B cell (primary cell): ENCODE data around the gene SHMT1. TPM values are rescaled to one million over a fixed set of nuclear protein-coding genes. Genes with fewer than 3 reads are reported as not detected.

Experiments used
- ATAC-seq: fragments of 200-7000 bp; cut with Tn5 transposase; one replicate; pipeline ENCODE4 v1.10.0; 2021; ENCODE audit warnings: low read depth, mild to moderate bottlenecking, moderate number of reproducible peaks, moderate library complexity
- CTCF ChIA-PET: fragments of 350-600 bp; sonication (Branson Sonifier 250); formaldehyde crosslinking; loops from one replicate; lab custom pipeline; 2021; ENCODE audit warnings: antibody characterized with exemption, inconsistent platforms; lab: Charles Lee
- POLR2A ChIA-PET: fragments of 350-600 bp; sonication (Branson Sonifier 250); formaldehyde crosslinking; loops from one replicate; lab custom pipeline; 2021; ENCODE audit warnings: antibody characterized with exemption; lab: Charles Lee
- DNase-seq: peaks from one replicate; pipeline ENCODE4 v3.0.0; 2013
- H2AFZ ChIP-seq: 2 replicates; pipeline ENCODE4 v1.6.1; 2012; ENCODE audit warnings: mild to moderate bottlenecking, low read depth, low read length; ENCODE audit not compliant: insufficient read depth, poor library complexity, severe bottlenecking
- H3K27ac ChIP-seq, 2 donors: 1 replicate in 1 of 2; 2 replicates in 1 of 2; pipeline ENCODE4 v1.5.1; 2012 to 2013; ENCODE audit warnings: low read length in 2 of 2, mild to moderate bottlenecking in 2 of 2, moderate library complexity in 1 of 2
- H3K27me3 ChIP-seq, 4 experiments: fragments of 200-600 bp in 1 of 4; sonication (generic) in 1 of 4; replicated peaks in 1 of 4; 1 replicate in 2 of 4; 2 replicates in 2 of 4; pipeline versions ENCODE4 v1.6.1 to v1.7.0; 2013 to 2016; ENCODE audit warnings: low read length in 3 of 4, mild to moderate bottlenecking in 2 of 4, mixed read lengths in 1 of 4, moderate library complexity in 1 of 4; ENCODE audit not compliant: insufficient read depth in 4 of 4, control insufficient read depth in 3 of 4; ENCODE audit errors: control extremely low read depth in 1 of 4
- H3K36me3 ChIP-seq, 2 experiments: replicated peaks in 1 of 2; 1 replicate in 1 of 2; 2 replicates in 1 of 2; pipeline versions ENCODE4 v1.6.1 to v1.7.1; 2013; ENCODE audit warnings: low read length in 1 of 2; ENCODE audit not compliant: insufficient read depth in 2 of 2, control insufficient read depth in 1 of 2; ENCODE audit errors: control extremely low read depth in 1 of 2, extremely low read depth in 1 of 2
- H3K4me1 ChIP-seq, 2 donors: fragments of 200-600 bp in 1 of 2; sonication (generic) in 1 of 2; 1 replicate in 1 of 2; 2 replicates in 1 of 2; pipeline versions ENCODE4 v1.5.1 to v1.6.1; 2013 to 2017; ENCODE audit warnings: low read length in 2 of 2; ENCODE audit not compliant: control insufficient read depth in 2 of 2, insufficient read depth in 2 of 2
- H3K4me2 ChIP-seq: replicated peaks from 2 replicates; pipeline ENCODE3; 2012; ENCODE audit warnings: mild to moderate bottlenecking, low read depth, low read length; ENCODE audit not compliant: poor library complexity, severe bottlenecking
- H3K4me3 ChIP-seq, 5 experiments: fragments of 200-600 bp in 1 of 5; sonication (generic) in 1 of 5; 1 replicate in 3 of 5; 2 replicates in 2 of 5; pipeline versions ENCODE4 v1.5.1 to v1.7.0; 2011 to 2016; ENCODE audit warnings: low read length in 4 of 5, mild to moderate bottlenecking in 4 of 5, low read depth in 2 of 5, control low read depth in 1 of 5, moderate library complexity in 1 of 5; ENCODE audit not compliant: insufficient read depth in 1 of 5; ENCODE audit errors: control extremely low read depth in 1 of 5, extremely low read depth in 1 of 5
- H3K79me2 ChIP-seq: fragments of 200-600 bp; sonication (generic); one replicate; pipeline ENCODE4 v1.6.0; 2016; ENCODE audit warnings: low read length; ENCODE audit not compliant: control insufficient read depth, insufficient read depth
- H3K9ac ChIP-seq: fragments of 200-600 bp; sonication (generic); 2 replicates; pipeline ENCODE4 v1.6.1; 2017; ENCODE audit warnings: mild to moderate bottlenecking, low read length, moderate library complexity
- H3K9me3 ChIP-seq, 3 donors: one replicate each; pipeline versions ENCODE4 v1.6.1 to v1.7.1; 2013; ENCODE audit warnings: low read length in 2 of 3; ENCODE audit not compliant: control insufficient read depth in 2 of 3, insufficient read depth in 1 of 3; ENCODE audit errors: control extremely low read depth in 1 of 3
- H4K20me1 ChIP-seq: 2 replicates; pipeline ENCODE4 v1.6.0; 2012; ENCODE audit warnings: mild to moderate bottlenecking, low read length; ENCODE audit not compliant: insufficient read depth, control insufficient read depth, poor library complexity, severe bottlenecking
- H3K27ac Mint-ChIP-seq: one replicate; pipeline ENCODE4 v1.8.0; 2021; ENCODE audit warnings: mixed read lengths
- H3K27me3 Mint-ChIP-seq: one replicate; pipeline ENCODE4 v1.8.0; 2021; ENCODE audit warnings: mixed read lengths
- H3K4me1 Mint-ChIP-seq: one replicate; pipeline ENCODE4 v1.8.0; 2021; ENCODE audit warnings: mixed read lengths
- H3K4me3 Mint-ChIP-seq: one replicate; pipeline ENCODE4 v1.8.0; 2021; ENCODE audit warnings: mixed read lengths
- H3K9me3 Mint-ChIP-seq: one replicate; pipeline ENCODE4 v1.8.0; 2022; ENCODE audit warnings: mixed read lengths; ENCODE audit not compliant: insufficient read depth
- EZH2 ChIP-seq: IDR thresholded peaks from 2 replicates; pipeline ENCODE4 v1.6.1; 2012; ENCODE audit warnings: borderline replicate concordance, low read depth, mild to moderate bottlenecking, moderate library complexity, low read length; ENCODE audit not compliant: insufficient read depth, poor library complexity, severe bottlenecking
- WGBS: methylation state at CpG from one replicate; pipeline ENCODE4 v1.1.5; 2013; ENCODE audit warnings: missing lambda C conversion rate; ENCODE audit not compliant: insufficient coverage; 5-methylcytosine and 5-hydroxymethylcytosine counted together
- intact Hi-C: fragments of 100-400 bp; cut with micrococcal nuclease; formaldehyde crosslinking; loops from one replicate; pipeline ENCODE4 v1.10.0; 2022
- polyA plus RNA-seq: library from polyadenylated mRNA; depleted of rRNA; stranded (reverse); fragments of >200 nt; gene quantifications from 2 replicates; pipeline ENCODE4 v1.2.3, GENCODE V29; 2012
- total RNA-seq, 2 donors: library from RNA; stranded (reverse); fragments of 120-200 nt in 1 of 2; gene quantifications; 1 replicate in 1 of 2; 2 replicates in 1 of 2; pipeline versions ENCODE4 v1.2.3 to v1.2.4, GENCODE V29; 2013 to 2022
- TF ChIP-seq, protein P1 (sequence below): fragments of 200-600 bp; IDR thresholded peaks from one replicate; pipeline ENCODE4 v1.8.0; 2022; ENCODE audit warnings: antibody characterized with exemption, mild to moderate bottlenecking

The SHMT1 gene
- total and polyA plus RNA-seq, 2 donors (not counting 1 experiment from before 2014, with no cell fraction given), result 6.9 to 23.5 TPM

DNA sequence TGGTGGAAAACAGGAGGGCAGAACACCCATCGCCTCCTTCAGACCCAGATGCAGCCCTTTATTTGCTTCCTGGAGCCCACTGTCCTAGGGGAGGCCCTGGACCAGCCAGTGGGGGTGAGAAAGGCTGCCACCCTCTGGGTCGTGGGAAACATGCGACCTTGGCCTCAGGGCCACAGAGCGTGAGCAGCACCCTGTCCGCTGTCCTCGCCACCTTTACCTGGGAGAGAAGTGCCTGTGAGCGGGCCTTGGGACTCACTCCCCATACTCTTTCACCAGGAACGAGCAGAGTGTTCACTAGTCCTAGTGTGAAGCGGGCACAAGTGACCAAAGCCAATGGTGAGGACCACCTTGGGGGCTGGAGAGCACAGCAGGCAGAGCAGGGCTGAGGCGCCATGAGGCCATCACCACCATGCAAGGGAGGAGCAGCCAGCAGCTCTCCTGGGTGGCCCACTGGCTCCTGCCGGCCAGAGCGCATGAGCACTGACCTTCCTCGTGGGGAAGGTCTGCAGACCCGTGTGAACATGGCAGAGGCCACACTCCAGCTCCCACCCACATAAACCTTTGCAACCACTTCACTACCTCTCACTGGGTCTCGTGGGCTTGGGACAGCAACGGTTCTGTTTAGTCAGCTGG, 39.7 kb downstream of the SHMT1 start:
- no peak for ATAC-seq
- Histone ChIP-seq H3K9ac (no peak overlapping the region), H3K9me3 (peaks cover 0 to 3% (median 0%) of the 10 kb centered on the region in 3 donors), H3K36me3 (peaks cover 0 to 83% of the 10 kb centered on the region in 2 experiments), H2AFZ (no peak overlapping the region), H3K4me3 (no peak overlapping the region), H4K20me1 (peaks cover 83% of the 10 kb centered on the region), H3K27me3 (no peaks in the 10 kb centered on the region), H3K79me2 (peaks cover 48% of the 10 kb centered on the region), H3K27ac (no peak overlapping the region), H3K4me1 (peaks cover 10 to 36% of the 10 kb centered on the region in 2 donors), H3K4me2 (no peak overlapping the region)
- WGBS, result 93% methylated on average over 14 of the region's 16 CpGs
- CTCF ChIA-PET, result interaction anchor here (1.6 kb wide), 1 partner anchor 75 kb away, joined by 3 read pairs; no protein-coding TSS in a partner anchor
- H3K9me3 Mint-ChIP-seq, result no peaks in the 10 kb centered on the region
- no peak overlapping the region for H3K4me3 Mint-ChIP-seq
- H3K27me3 Mint-ChIP-seq, result no peaks in the 10 kb centered on the region
- peaks cover 50% of the 10 kb centered on the region for H3K4me1 Mint-ChIP-seq
- intact Hi-C loops, result no loop called here
- POLR2A ChIA-PET, result interaction anchor here (0.6 kb wide), 1 partner anchor 1891 kb away, joined by 5 read pairs; no protein-coding TSS in a partner anchor
- TF ChIP-seq EZH2, result no peak
- TF ChIP-seq, protein P1, sequence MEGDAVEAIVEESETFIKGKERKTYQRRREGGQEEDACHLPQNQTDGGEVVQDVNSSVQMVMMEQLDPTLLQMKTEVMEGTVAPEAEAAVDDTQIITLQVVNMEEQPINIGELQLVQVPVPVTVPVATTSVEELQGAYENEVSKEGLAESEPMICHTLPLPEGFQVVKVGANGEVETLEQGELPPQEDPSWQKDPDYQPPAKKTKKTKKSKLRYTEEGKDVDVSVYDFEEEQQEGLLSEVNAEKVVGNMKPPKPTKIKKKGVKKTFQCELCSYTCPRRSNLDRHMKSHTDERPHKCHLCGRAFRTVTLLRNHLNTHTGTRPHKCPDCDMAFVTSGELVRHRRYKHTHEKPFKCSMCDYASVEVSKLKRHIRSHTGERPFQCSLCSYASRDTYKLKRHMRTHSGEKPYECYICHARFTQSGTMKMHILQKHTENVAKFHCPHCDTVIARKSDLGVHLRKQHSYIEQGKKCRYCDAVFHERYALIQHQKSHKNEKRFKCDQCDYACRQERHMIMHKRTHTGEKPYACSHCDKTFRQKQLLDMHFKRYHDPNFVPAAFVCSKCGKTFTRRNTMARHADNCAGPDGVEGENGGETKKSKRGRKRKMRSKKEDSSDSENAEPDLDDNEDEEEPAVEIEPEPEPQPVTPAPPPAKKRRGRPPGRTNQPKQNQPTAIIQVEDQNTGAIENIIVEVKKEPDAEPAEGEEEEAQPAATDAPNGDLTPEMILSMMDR, result no peak
- no peak for DNase-seq
- H3K27ac Mint-ChIP-seq, result no peak overlapping the region

DNA sequence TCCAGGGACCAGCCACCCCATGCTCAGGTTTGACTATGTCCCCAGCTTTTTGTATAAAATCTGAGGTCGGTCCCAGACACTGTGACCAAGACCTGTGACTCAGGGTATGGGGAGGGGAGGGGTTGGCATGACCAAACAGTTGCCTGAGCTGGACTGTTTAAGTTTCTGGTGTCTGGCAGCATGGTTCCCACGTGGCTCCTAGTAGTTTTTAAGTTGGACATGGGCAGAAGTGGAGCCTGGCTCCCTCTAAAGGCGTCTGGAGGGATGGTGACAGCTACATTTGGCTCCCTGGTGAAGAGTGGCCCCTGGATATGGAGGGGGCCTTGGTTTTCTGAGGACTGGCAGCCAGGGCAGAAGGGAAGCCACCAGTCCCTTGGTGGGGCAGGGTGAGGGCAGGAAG, 40.3 kb downstream of the SHMT1 start:
- Histone ChIP-seq H3K27me3 (no peaks in the 10 kb centered on the region), H3K27ac (no peak overlapping the region), H3K36me3 (peaks cover 0 to 82% of the 10 kb centered on the region in 2 experiments), H2AFZ (no peak overlapping the region), H4K20me1 (peaks cover 87% of the 10 kb centered on the region), H3K4me1 (peaks cover 14 to 42% of the 10 kb centered on the region in 2 donors), H3K79me2 (peaks cover 54% of the 10 kb centered on the region), H3K9me3 (peaks cover 0 to 3% (median 0%) of the 10 kb centered on the region in 3 donors), H3K4me3 (no peak overlapping the region), H3K4me2 (no peak overlapping the region), H3K9ac (no peak overlapping the region)
- WGBS, result 83% methylated on average over 3 of the region's 3 CpGs
- no peak overlapping the region for H3K27ac Mint-ChIP-seq
- CTCF ChIA-PET, result interaction anchor here (1.6 kb wide), 1 partner anchor 75 kb away, joined by 3 read pairs; no protein-coding TSS in a partner anchor
- POLR2A ChIA-PET, result interaction anchor here (0.6 kb wide), 1 partner anchor 1890 kb away, joined by 5 read pairs; no protein-coding TSS in a partner anchor
- H3K27me3 Mint-ChIP-seq, result no peaks in the 10 kb centered on the region
- ATAC-seq, result no peak
- H3K4me3 Mint-ChIP-seq, result no peak overlapping the region
- peaks cover 55% of the 10 kb centered on the region for H3K4me1 Mint-ChIP-seq
- H3K9me3 Mint-ChIP-seq, result no peaks in the 10 kb centered on the region
- intact Hi-C loops, result no loop called here
- no peak for DNase-seq
- no peak for TF ChIP-seq EZH2
- TF ChIP-seq, protein P1, result no peak
